Fibroblast of peridontal ligament (primary cell): ENCODE data around the gene MRPL34.
A peak's percentile ranks its signal among the peaks of the same experiment; 100 is the strongest.

Source experiments
- DNase-seq: peaks from one replicate; pipeline ENCODE4 v3.0.0-alpha.2; 2010; ENCODE audit errors: extremely low read depth

Gene MRPL34

GRCh38 chr19:17341386-17341785 lies 35.7 kb downstream of the MRPL34 start:
- DNase-seq, result no peak

GRCh38 chr19:17341845-17342244 lies 36.2 kb downstream of the MRPL34 start:
- no peak for DNase-seq

GRCh38 chr19:17346109-17346671 lies 40.5 kb downstream of the MRPL34 start:
- peak; percentile 53 for DNase-seq

- DNase-seq, result no peak
Measured at GRCh38 chr19:17347361-17347760, 41.7 kb downstream of the MRPL34 start.

- DNase-seq, result no peak
Measured at GRCh38 chr19:17347877-17348276, 42.2 kb downstream of the MRPL34 start.

GRCh38 chr19:17348700-17349099 lies 43.0 kb downstream of the MRPL34 start:
- DNase-seq, result peak; percentile 35

- DNase-seq, result no peak
Measured at GRCh38 chr19:17351815-17352435, 46.3 kb downstream of the MRPL34 start.

GRCh38 chr19:17352608-17353280 lies 47.1 kb downstream of the MRPL34 start:
- DNase-seq, result no peak

- DNase-seq, result no peak
Measured at GRCh38 chr19:17353386-17353785, 47.7 kb downstream of the MRPL34 start.
